ENCODE measurements around the gene EGFL7. TPM values are rescaled to one million over a fixed set of nuclear protein-coding genes. Genes with fewer than 3 reads are reported as not detected.

Gene EGFL7
- total RNA-seq, 2 donors from 2014 or later = 49.3 to 118 TPM

- Histone ChIP-seq H3K4me1 (replicated peaks) (peaks cover 7% of the 10 kb centered on the region), H3K27ac (no peak overlapping the region), H3K27me3 (replicated peaks; ENCODE audit: insufficient read depth) (no peaks in the 10 kb centered on the region), H3K4me3 (no peak overlapping the region), H3K36me3 (no peaks in the 10 kb centered on the region), H3K9me3 (no peaks in the 10 kb centered on the region)
- TF ChIP-seq POLR2A (IDR thresholded peaks at IDR 0.05) (no peak), CTCF (IDR thresholded peaks at IDR 0.05) (no peak), POLR2AphosphoS5 (IDR thresholded peaks at IDR 0.05) (no peak)
- intact Hi-C loops (cut with DNase I) = no loop called here
- DNase-seq (ENCODE audit: low spot score) = no peak
- 74% methylated on average over 26 of the region's 26 CpGs for WGBS
Measured at GRCh38 chr9:136628268-136628667, 34.4 kb upstream of the EGFL7 start.

GRCh38 chr9:136629001-136629878, 33.5 kb upstream of the EGFL7 start:
- Histone ChIP-seq H3K27me3 (replicated peaks; ENCODE audit: insufficient read depth) (no peaks in the 10 kb centered on the region), H3K4me3 (no peak overlapping the region), H3K27ac (no peak overlapping the region), H3K36me3 (no peaks in the 10 kb centered on the region), H3K4me1 (replicated peaks) (peaks cover 7% of the 10 kb centered on the region), H3K9me3 (no peaks in the 10 kb centered on the region)
- TF ChIP-seq POLR2A (IDR thresholded peaks at IDR 0.05) (no peak), POLR2AphosphoS5 (IDR thresholded peaks at IDR 0.05) (no peak), CTCF (IDR thresholded peaks at IDR 0.05) (no peak)
- no peak for DNase-seq (ENCODE audit: low spot score)
- WGBS = 82% methylated on average over 19 of the region's 22 CpGs
- intact Hi-C loops (cut with DNase I) = no loop called here

GRCh38 chr9:136629879-136630661, 32.6 kb upstream of the EGFL7 start:
- Histone ChIP-seq H3K9me3 (no peaks in the 10 kb centered on the region), H3K4me3 (no peak overlapping the region), H3K27ac (no peak overlapping the region), H3K27me3 (replicated peaks; ENCODE audit: insufficient read depth) (no peaks in the 10 kb centered on the region), H3K4me1 (replicated peaks) (peaks cover 4% of the 10 kb centered on the region), H3K36me3 (no peaks in the 10 kb centered on the region)
- intact Hi-C loops (cut with DNase I) = loop anchor here (1.0 kb wide), 1 partner anchor 144 kb away; no protein-coding TSS in a partner anchor
- WGBS = 40% methylated on average over 19 of the region's 19 CpGs
- no peak for DNase-seq (ENCODE audit: low spot score)
- TF ChIP-seq POLR2AphosphoS5 (IDR thresholded peaks at IDR 0.05) (no peak), CTCF (IDR thresholded peaks at IDR 0.05) (peak in 2 of 4 experiments; percentile 47 to 56), POLR2A (IDR thresholded peaks at IDR 0.05) (no peak)

GRCh38 chr9:136630662-136630992, 32.1 kb upstream of the EGFL7 start:
- intact Hi-C loops (cut with DNase I) = loop anchor here (1.0 kb wide), 1 partner anchor 144 kb away; no protein-coding TSS in a partner anchor
- DNase-seq (ENCODE audit: low spot score) = no peak
- Histone ChIP-seq H3K36me3 (no peaks in the 10 kb centered on the region), H3K4me3 (no peak overlapping the region), H3K27me3 (replicated peaks; ENCODE audit: insufficient read depth) (no peaks in the 10 kb centered on the region), H3K9me3 (no peaks in the 10 kb centered on the region), H3K27ac (no peak overlapping the region), H3K4me1 (replicated peaks) (no peaks in the 10 kb centered on the region)
- WGBS = 64% methylated on average over 12 of the region's 12 CpGs
- TF ChIP-seq POLR2A (IDR thresholded peaks at IDR 0.05) = no peak
- no peak for TF ChIP-seq POLR2AphosphoS5 (IDR thresholded peaks at IDR 0.05)
- no peak for TF ChIP-seq CTCF (IDR thresholded peaks at IDR 0.05)

Data from prostate gland (tissue), 2 donors.